ENCODE measurements around the gene PKD1. TPM values are rescaled to one million over a fixed set of nuclear protein-coding genes. Genes with fewer than 3 reads are reported as not detected.

The PKD1 gene
- total and polyA plus RNA-seq, 2 donors (not counting 1 experiment from before 2014, with no cell fraction given), result 100 to 116 TPM

- Histone ChIP-seq H3K79me2 (ENCODE audit: control insufficient read depth, insufficient read depth, low read length) (peaks cover 8% of the 10 kb centered on the region), H3K4me2 (replicated peaks; ENCODE audit: low read depth, low read length, poor library complexity, severe bottlenecking) (no peak overlapping the region), H4K20me1 (ENCODE audit: control insufficient read depth, insufficient read depth, low read length, poor library complexity, severe bottlenecking) (no peaks in the 10 kb centered on the region), H2AFZ (ENCODE audit: insufficient read depth, low read depth, low read length, poor library complexity, severe bottlenecking) (no peak overlapping the region), H3K27ac (ENCODE audit: low read length in 2 of 2) (no peak overlapping the region), H3K9me3 (ENCODE audit: control extremely low read depth in 1 of 3, control insufficient read depth in 2 of 3, insufficient read depth in 1 of 3, low read length in 2 of 3) (no peaks in the 10 kb centered on the region), H3K9ac (ENCODE audit: low read length) (no peak overlapping the region), H3K27me3 (replicated peaks in 1 of 4; ENCODE audit: control extremely low read depth in 1 of 4, control insufficient read depth in 3 of 4, insufficient read depth in 4 of 4, low read length in 3 of 4) (no peaks in the 10 kb centered on the region), H3K4me1 (ENCODE audit: control insufficient read depth in 2 of 2, insufficient read depth in 2 of 2, low read length in 2 of 2) (no peaks in the 10 kb centered on the region), H3K36me3 (replicated peaks in 1 of 2; ENCODE audit: control extremely low read depth in 1 of 2, control insufficient read depth in 1 of 2, extremely low read depth in 1 of 2, insufficient read depth in 2 of 2, low read length in 1 of 2) (peaks cover 0 to 28% of the 10 kb centered on the region in 2 experiments), H3K4me3 (ENCODE audit: control extremely low read depth in 1 of 5, extremely low read depth in 1 of 5, insufficient read depth in 1 of 5, low read depth in 2 of 5, low read length in 4 of 5) (no peak overlapping the region)
- 97% methylated on average over 21 of the region's 21 CpGs for WGBS (ENCODE audit: insufficient coverage)
- Mint-ChIP-seq H3K27me3 (no peaks in the 10 kb centered on the region), H3K4me3 (no peak overlapping the region), H3K27ac (no peak overlapping the region), H3K9me3 (ENCODE audit: insufficient read depth) (no peaks in the 10 kb centered on the region), H3K4me1 (no peaks in the 10 kb centered on the region)
- ATAC-seq (ENCODE audit: low read depth), result no peak
- intact Hi-C loops (cut with micrococcal nuclease), result no loop called here
- DNase-seq, result no peak
- ChIA-PET POLR2A (no interaction called here), CTCF (no interaction called here)
- TF ChIP-seq EZH2 (IDR thresholded peaks at IDR 0.05; ENCODE audit: borderline replicate concordance, insufficient read depth, low read depth, low read length, poor library complexity, severe bottlenecking) (no peak), CTCF (IDR thresholded peaks at IDR 0.05) (no peak)
Observed at GRCh38 chr16:2174396-2175131, 38.9 kb upstream of the PKD1 start.

- Histone ChIP-seq H3K4me3 (ENCODE audit: control extremely low read depth in 1 of 5, extremely low read depth in 1 of 5, insufficient read depth in 1 of 5, low read depth in 2 of 5, low read length in 4 of 5) (no peak overlapping the region), H2AFZ (ENCODE audit: insufficient read depth, low read depth, low read length, poor library complexity, severe bottlenecking) (no peak overlapping the region), H4K20me1 (ENCODE audit: control insufficient read depth, insufficient read depth, low read length, poor library complexity, severe bottlenecking) (no peaks in the 10 kb centered on the region), H3K27ac (ENCODE audit: low read length in 2 of 2) (no peak overlapping the region), H3K36me3 (replicated peaks in 1 of 2; ENCODE audit: control extremely low read depth in 1 of 2, control insufficient read depth in 1 of 2, extremely low read depth in 1 of 2, insufficient read depth in 2 of 2, low read length in 1 of 2) (peaks cover 0 to 32% of the 10 kb centered on the region in 2 experiments), H3K9me3 (ENCODE audit: control extremely low read depth in 1 of 3, control insufficient read depth in 2 of 3, insufficient read depth in 1 of 3, low read length in 2 of 3) (no peaks in the 10 kb centered on the region), H3K9ac (ENCODE audit: low read length) (no peak overlapping the region), H3K27me3 (replicated peaks in 1 of 4; ENCODE audit: control extremely low read depth in 1 of 4, control insufficient read depth in 3 of 4, insufficient read depth in 4 of 4, low read length in 3 of 4) (no peaks in the 10 kb centered on the region), H3K4me2 (replicated peaks; ENCODE audit: low read depth, low read length, poor library complexity, severe bottlenecking) (no peak overlapping the region), H3K79me2 (ENCODE audit: control insufficient read depth, insufficient read depth, low read length) (peaks cover 13% of the 10 kb centered on the region), H3K4me1 (ENCODE audit: control insufficient read depth in 2 of 2, insufficient read depth in 2 of 2, low read length in 2 of 2) (no peaks in the 10 kb centered on the region)
- 99% methylated on average over 4 of the region's 4 CpGs for WGBS (ENCODE audit: insufficient coverage)
- DNase-seq (no peak), ATAC-seq (ENCODE audit: low read depth) (no peak)
- intact Hi-C loops (cut with micrococcal nuclease), result no loop called here
- CTCF ChIA-PET, result no interaction called here
- Mint-ChIP-seq H3K27me3 (no peaks in the 10 kb centered on the region), H3K27ac (no peak overlapping the region), H3K9me3 (ENCODE audit: insufficient read depth) (no peaks in the 10 kb centered on the region), H3K4me1 (no peaks in the 10 kb centered on the region), H3K4me3 (no peak overlapping the region)
- POLR2A ChIA-PET, result no interaction called here
- TF ChIP-seq CTCF (IDR thresholded peaks at IDR 0.05) (no peak), EZH2 (IDR thresholded peaks at IDR 0.05; ENCODE audit: borderline replicate concordance, insufficient read depth, low read depth, low read length, poor library complexity, severe bottlenecking) (no peak)
Observed at GRCh38 chr16:2173916-2174315, 38.2 kb upstream of the PKD1 start.

All from B cell (primary cell).